Heart left ventricle (tissue), 13 donors: ENCODE results near the gene VRK1.

Experiments used
- POLR2A ChIP-seq, 2 donors: fragments of 450-650 bp; IDR thresholded peaks; one replicate each; pipeline ENCODE4 v1.6.1; 2017; ENCODE audit warnings: antibody characterized with exemption in 2 of 2, mild to moderate bottlenecking in 2 of 2, moderate library complexity in 2 of 2
- TF ChIP-seq, protein P1 (sequence below), 12 donors: fragments of 200-600 bp; sonication (generic) in 4 of 12; IDR thresholded peaks; one replicate each; pipeline versions ENCODE4 v1.5.0 to v1.8.0; 2018 to 2022; ENCODE audit warnings: antibody characterized with exemption in 12 of 12, mild to moderate bottlenecking in 5 of 12
- donor health status: ischemic (EF 13 %, LVEDD 7.1; RV severe dilation, severe dysfunction).
- donor health status: DM: no; HTN: yes; CAD: no.
- donor health status: DM: no; HTN: no; CAD: no.
- donor health status: ischemic (EF 25% LVEDD 6.9; RV normal size, moderate dysfunction).
- donor health status: ischemic (EF 25% LVEDD 5.7; RV mildly dilated, moderate dysfunction).
- donor health status: ischemic (EF 35%, LVEDD 5.7; RV mildly dilated, moderate dysfunction).
- donor health status: nonischemic (EF 11% LVEDD 7.7; RV severe dilation, severe dysfunction).
- donor health status: DM: yes; HTN: yes; CAD: no.
- donor health status: PGD.
- donor health status: ischemic (EF 29% LVEDD 5.4; RV normal size, mild dysfunction).
- donor health status: nonischemic (EF 23%, LVEDD 6.1; RV moderate dilation, normal function).

DNA sequence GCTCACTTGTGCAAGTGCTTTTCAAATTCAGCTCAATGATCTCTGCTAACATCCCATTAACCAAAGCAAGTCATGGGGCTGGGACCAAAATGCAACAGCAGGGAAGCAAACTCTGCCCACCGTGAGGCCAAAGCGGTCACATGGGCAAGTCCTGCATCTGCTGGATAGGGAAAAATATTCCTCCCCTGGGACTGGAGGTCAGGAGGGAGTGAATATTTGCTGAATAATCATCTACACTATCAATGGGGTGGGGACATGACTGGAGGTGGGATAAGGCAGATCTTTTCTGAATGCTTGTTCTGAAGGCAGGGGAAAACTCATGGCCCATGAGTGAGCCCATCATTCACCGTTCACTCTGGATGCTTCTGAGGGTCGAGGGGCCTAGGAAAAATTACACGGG is 45.1 kb upstream of the VRK1 start:
- TF ChIP-seq, protein P1, sequence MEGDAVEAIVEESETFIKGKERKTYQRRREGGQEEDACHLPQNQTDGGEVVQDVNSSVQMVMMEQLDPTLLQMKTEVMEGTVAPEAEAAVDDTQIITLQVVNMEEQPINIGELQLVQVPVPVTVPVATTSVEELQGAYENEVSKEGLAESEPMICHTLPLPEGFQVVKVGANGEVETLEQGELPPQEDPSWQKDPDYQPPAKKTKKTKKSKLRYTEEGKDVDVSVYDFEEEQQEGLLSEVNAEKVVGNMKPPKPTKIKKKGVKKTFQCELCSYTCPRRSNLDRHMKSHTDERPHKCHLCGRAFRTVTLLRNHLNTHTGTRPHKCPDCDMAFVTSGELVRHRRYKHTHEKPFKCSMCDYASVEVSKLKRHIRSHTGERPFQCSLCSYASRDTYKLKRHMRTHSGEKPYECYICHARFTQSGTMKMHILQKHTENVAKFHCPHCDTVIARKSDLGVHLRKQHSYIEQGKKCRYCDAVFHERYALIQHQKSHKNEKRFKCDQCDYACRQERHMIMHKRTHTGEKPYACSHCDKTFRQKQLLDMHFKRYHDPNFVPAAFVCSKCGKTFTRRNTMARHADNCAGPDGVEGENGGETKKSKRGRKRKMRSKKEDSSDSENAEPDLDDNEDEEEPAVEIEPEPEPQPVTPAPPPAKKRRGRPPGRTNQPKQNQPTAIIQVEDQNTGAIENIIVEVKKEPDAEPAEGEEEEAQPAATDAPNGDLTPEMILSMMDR (IDR thresholded peaks at IDR 0.05): no peak
- TF ChIP-seq POLR2A (IDR thresholded peaks at IDR 0.05): no peak
